ENCODE results near the gene SULT1A2. TPM values are rescaled to one million over a fixed set of nuclear protein-coding genes. Genes with fewer than 3 reads are reported as not detected.
"Not testable (repeated sequence)": the region's sequence is repeated elsewhere in the genome, so short reads cannot be mapped to it uniquely, and the experiment has no call there.

Gene SULT1A2
- total RNA-seq, 1 donor, result not detected

DNA sequence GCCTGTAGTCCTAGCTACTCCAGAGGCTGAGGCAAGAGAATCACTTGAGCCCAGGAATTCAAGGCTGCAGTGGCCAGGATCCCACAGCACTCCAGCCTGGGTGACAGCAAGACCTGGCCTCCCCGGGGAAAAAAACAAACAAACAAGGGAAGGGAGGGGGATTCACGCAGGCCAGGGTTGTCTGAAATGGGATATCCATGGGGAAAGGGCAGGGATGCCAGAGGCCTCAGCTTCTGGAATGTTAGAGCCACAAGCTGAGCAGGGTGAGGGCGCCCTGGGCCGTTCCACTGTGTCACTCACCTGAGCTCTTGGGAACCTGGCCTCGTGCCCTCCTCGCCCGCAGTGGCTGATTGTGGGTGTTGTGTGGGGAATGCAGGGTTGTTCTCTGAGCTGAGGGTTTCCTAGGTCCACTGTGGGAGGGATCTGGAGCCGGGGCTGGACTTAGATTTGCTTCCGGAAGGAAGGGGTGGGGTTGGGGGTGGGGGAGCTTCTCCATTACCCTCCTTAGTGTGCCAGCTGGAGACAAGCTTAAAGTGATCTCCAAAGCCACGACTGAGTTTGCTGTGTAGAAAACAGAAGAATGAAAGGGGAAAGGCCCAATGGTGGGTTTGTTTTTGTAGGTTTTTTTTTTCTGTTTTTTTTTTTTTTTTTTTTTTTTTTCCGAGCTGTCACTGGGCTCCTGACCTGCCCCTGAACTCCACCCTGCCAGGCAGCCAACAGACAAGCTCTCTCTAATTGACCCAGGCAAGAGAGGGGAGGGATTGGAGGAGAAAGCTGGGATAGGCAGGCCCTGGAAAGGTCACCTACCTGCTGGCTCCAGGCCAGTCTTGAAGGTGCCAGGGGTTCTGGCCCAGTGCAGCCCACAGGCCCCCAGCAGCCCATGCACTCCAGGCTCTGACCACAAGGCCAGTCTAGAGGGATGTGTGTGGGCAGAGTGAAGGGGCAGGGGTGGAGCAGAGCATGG is 13.1 kb upstream of the SULT1A2 start, which contains the start of gene SULT1A1:
Gene SULT1A1 (minus strand): TSS at position 414 of the 964 bp plus-strand sequence. CDS start 1,189 bp downstream, outside the sequence.
- H3K4me3 ChIP-seq (ENCODE audit: low read depth, low read length), result peak within 1 kb of the TSS; percentile 50
- TF ChIP-seq, protein P1, sequence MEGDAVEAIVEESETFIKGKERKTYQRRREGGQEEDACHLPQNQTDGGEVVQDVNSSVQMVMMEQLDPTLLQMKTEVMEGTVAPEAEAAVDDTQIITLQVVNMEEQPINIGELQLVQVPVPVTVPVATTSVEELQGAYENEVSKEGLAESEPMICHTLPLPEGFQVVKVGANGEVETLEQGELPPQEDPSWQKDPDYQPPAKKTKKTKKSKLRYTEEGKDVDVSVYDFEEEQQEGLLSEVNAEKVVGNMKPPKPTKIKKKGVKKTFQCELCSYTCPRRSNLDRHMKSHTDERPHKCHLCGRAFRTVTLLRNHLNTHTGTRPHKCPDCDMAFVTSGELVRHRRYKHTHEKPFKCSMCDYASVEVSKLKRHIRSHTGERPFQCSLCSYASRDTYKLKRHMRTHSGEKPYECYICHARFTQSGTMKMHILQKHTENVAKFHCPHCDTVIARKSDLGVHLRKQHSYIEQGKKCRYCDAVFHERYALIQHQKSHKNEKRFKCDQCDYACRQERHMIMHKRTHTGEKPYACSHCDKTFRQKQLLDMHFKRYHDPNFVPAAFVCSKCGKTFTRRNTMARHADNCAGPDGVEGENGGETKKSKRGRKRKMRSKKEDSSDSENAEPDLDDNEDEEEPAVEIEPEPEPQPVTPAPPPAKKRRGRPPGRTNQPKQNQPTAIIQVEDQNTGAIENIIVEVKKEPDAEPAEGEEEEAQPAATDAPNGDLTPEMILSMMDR (IDR thresholded peaks at IDR 0.05; ENCODE audit: insufficient read depth, low read depth, low read length), result no peak
- DNase-seq (ENCODE audit: low read depth), result no peak

DNA sequence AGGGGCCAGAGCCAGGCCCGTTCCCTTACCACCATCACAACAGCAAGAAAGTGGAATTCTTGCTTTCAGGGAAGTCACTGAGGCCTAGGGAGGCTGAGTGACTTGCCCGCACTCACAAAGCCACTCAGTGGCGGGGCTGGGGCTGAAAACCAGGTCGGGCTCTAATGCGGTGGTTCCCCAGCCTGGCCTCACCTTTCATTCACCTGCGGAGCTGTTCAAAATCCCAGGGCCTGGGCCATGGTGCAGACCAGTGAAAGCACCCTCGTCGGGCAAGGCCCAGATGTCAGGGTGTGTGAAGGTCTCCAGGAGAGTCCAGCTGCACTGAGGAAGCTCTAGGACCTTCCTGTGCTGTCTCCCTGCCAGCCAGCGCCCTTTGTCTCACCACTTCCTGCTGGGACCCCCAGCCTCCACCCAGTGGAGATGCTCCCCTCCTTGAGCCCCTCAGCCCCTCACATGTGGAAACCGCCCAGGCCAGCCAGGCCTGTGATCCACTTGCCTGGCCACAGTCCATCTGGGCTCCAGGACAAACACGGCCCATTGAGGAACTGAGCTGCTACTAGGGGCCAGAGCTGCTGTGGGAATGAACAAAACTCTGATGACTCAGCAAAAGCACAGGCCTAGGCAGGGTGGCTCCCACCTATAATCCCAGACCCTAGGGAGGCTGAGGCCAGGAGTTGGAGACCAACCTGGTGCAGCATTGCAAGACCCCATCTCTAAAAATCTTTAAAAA is 12.2 kb upstream of the SULT1A2 start:
- not testable (repeated sequence) for DNase-seq (ENCODE audit: low read depth)
- peak overlapping the region; percentile 50 for H3K4me3 ChIP-seq (ENCODE audit: low read depth, low read length)

DNA sequence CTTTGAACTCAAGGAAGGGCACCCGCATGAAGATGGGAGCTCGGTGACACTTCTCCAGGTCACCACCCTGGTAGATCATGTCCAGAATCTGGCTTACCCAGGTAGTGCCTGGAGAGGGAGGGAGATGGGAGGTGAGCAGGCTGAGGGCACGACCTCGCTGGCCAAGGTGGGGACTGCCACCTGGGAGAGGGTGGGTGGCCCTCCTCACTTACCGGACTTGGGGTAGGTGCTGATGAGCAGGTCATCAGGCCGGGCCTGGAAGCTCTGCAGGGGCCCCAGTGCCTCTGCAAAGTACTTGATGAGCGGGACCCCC is 11.6 kb upstream of the SULT1A2 start:
- H3K4me3 ChIP-seq (ENCODE audit: low read depth, low read length); DNase-seq (ENCODE audit: low read depth): not testable (repeated sequence)

DNA sequence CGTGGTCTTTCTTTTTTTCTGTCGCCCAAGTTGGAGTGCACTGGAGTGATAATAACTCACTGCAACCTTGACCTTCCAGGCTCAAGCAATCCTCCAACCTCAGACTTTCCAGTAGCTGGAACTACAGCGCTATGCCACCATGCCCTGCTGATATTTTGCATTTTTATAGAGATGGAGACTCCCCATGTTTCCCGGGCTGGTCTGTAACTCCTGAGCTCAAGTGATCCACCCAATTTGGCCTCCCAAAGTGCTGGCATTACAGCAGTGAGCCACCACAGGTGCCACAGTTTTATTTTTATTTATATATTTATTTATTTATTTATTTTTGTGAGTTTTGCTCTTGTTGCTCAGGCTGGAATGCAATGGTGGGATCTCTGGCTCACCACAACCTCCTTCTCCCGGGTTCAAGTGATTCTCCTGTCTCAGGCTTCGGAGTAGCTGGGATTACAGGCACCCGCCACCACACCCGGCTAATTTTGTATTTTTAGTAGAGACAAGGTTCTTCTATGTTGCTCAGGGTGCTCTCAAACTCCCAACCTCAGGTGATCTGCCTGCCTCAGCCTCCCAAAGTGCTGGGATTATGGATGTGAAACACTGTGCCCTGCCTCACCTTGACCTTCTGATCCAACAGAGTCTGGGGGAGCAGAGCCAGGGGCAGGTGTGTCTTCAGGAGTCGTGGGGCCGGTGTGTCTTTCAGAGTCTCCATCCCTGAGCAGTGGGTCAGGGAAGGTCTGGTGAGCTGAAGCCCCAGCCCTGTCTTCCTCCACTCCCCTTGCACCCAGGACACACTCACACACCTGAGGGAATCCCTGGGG is 11.0 kb upstream of the SULT1A2 start:
- DNase-seq (ENCODE audit: low read depth), result not testable (repeated sequence)

DNA sequence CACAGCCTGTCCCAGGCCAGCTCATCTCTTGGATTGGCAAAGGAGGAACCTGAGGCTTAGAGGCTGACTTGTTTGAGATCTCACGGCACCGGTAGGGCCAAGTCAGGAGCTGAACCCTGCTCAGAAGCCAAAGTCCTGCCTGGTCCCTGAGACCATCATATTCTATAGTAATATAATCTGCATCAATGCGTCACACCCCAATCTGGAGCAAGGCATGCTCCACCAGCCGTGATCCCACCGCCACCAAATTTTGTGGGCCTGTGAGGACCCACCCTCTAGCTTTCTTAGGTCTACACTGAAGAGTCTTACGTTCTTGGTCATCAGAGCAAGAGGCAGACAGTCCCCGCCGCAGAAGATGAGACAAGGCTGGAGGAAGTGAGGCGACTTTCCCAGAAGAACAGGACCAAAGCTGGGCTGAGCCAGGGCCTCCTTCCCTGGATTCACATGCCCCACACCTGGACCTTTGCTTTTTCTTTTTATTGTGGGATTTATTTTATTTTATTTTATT is 10.3 kb upstream of the SULT1A2 start:
- no peak overlapping the region for H3K4me3 ChIP-seq (ENCODE audit: low read depth, low read length)
- TF ChIP-seq, protein P1 (IDR thresholded peaks at IDR 0.05; ENCODE audit: insufficient read depth, low read depth, low read length), result no peak
- no peak for DNase-seq (ENCODE audit: low read depth)

More for the DNA sequence above, 11.0 kb upstream of the SULT1A2 start:
- H3K4me3 ChIP-seq (ENCODE audit: low read depth, low read length), result not testable (repeated sequence)

DNA sequence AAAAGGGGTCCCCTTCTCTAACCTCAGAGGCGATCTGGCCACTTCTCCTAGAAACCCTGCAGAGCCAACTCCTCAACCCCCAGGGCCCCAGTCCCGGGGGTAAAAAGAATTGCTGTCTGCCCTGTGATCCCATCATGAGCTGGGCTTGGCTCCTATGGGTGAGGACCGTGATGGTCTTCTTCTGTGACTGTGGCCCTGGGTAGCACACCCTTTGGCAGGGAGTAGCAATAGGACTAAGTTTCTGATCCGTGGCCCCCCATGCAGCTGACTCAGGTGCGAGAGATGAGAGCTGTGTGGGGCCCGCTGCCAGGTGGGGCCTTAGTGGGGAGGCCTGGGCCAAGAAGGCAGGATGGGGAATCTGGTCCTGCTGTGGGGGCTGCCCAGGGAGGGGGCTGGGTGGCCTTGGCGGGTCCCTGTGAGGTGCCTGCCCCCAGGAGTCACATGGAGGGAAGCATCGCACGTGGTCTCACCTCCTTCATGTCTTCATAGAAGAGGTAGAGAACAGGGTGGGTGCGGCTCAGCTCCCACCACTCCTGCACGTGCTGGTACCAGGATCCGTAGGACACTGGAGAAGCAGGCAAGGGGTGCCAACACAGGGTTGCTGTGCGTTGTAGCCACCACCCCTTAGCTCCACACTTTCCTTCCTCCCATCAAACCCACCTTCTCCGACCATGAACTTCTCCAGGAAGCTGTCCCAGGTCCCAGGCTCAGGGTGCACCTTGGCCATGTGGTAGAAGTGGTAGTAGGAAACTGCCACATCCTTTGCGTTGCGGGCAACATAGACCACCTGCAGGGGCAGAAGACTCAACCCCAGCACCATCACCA is 9.7 kb upstream of the SULT1A2 start:
- TF ChIP-seq, protein P1 (IDR thresholded peaks at IDR 0.05; ENCODE audit: insufficient read depth, low read depth, low read length), result no peak
- no peak for DNase-seq (ENCODE audit: low read depth)
- H3K4me3 ChIP-seq (ENCODE audit: low read depth, low read length), result no peak overlapping the region

DNA sequence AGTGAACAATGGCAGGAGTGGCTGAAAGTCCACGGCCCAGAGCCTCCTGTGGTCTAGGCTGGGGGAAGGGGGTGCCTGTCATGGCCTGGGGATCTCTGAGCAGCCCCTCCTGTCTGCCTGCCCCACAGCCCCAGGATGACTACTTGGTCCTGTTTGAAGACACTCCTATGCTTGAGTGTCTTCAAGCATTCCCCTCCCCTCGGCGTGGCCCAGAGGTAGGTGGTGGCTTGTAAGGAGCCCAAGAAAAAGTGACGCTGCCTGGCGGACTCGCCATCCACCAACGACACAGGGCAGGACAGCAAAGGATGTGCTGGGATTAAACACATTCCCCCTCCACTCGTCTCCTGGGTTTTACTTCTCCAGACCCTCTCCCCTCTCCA is 7.3 kb upstream of the SULT1A2 start:
- no peak overlapping the region for H3K4me3 ChIP-seq (ENCODE audit: low read depth, low read length)
- TF ChIP-seq, protein P1 (IDR thresholded peaks at IDR 0.05; ENCODE audit: insufficient read depth, low read depth, low read length), result no peak
- DNase-seq (ENCODE audit: low read depth), result no peak
